T-helper 2 cell treated with Interferon-gamma antibody and Interleukin-4, amounts not matched to agents 5 μg/mL and 100 μg/mL, for 36 hours (primary cell): ENCODE results near the gene SPCS1.
"Not testable (repeated sequence)": the region's sequence is repeated elsewhere in the genome, so short reads cannot be mapped to it uniquely, and the experiment has no call there.

ENCODE experiments used
- DNase-seq: peaks from one replicate; pipeline ENCODE4 v3.0.0; 2021; ENCODE audit warnings: low spot score
- H3K27ac Mint-ChIP-seq: one replicate; pipeline ENCODE4 v1.8.0; 2021; ENCODE audit warnings: mild to moderate bottlenecking, mixed read lengths
- H3K27me3 Mint-ChIP-seq: one replicate; pipeline ENCODE4 v1.8.0; 2021; ENCODE audit warnings: low read depth, mixed read lengths
- H3K36me3 Mint-ChIP-seq: one replicate; pipeline ENCODE4 v1.8.0; 2021; ENCODE audit warnings: low read depth, mixed read lengths
- H3K4me1 Mint-ChIP-seq: one replicate; pipeline ENCODE4 v1.8.0; 2021; ENCODE audit warnings: low read depth, mixed read lengths
- H3K4me3 Mint-ChIP-seq: one replicate; pipeline ENCODE4 v1.8.0; 2022; ENCODE audit warnings: mild to moderate bottlenecking, moderate library complexity, mixed read lengths
- H3K9me3 Mint-ChIP-seq: one replicate; pipeline ENCODE4 v1.8.0; 2021; ENCODE audit warnings: mixed read lengths

Gene SPCS1

GRCh38 chr3:52705688-52706686, at the start of gene SPCS1, which contains the start of gene GLT8D1:
Gene SPCS1, plus strand, starts transcription at chr3:52706106. Its CDS starts 141 bp downstream, at chr3:52706247.
Gene GLT8D1, minus strand, starts transcription at chr3:52705791. Its CDS starts 5,331 bp downstream, at chr3:52700460.
- no peaks in the 10 kb centered on the region for H3K9me3 Mint-ChIP-seq
- peak within 1 kb of the TSS; percentile 92 for H3K27ac Mint-ChIP-seq
- peak within 1 kb of the TSS; percentile 98 for H3K4me3 Mint-ChIP-seq
- peaks cover 26% of the 10 kb centered on the region for H3K4me1 Mint-ChIP-seq
- DNase-seq: peak; percentile 85
- no peaks in the 10 kb centered on the region for H3K27me3 Mint-ChIP-seq
- H3K36me3 Mint-ChIP-seq: peaks cover 24% of the 10 kb centered on the region

- Mint-ChIP-seq H3K9me3 (no peaks in the 10 kb centered on the region), H3K36me3 (peaks cover 63% of the 10 kb centered on the region), H3K4me3 (no peak overlapping the region), H3K27me3 (no peaks in the 10 kb centered on the region), H3K4me1 (peaks cover 4% of the 10 kb centered on the region), H3K27ac (no peak overlapping the region)
- no peak for DNase-seq
Observed at GRCh38 chr3:52660046-52660445, 45.9 kb upstream of the SPCS1 start.

- no peak for DNase-seq
- peaks cover 4% of the 10 kb centered on the region for H3K4me1 Mint-ChIP-seq
- H3K36me3 Mint-ChIP-seq: peaks cover 53% of the 10 kb centered on the region
- no peaks in the 10 kb centered on the region for H3K27me3 Mint-ChIP-seq
- no peak overlapping the region for H3K27ac Mint-ChIP-seq
- no peak overlapping the region for H3K4me3 Mint-ChIP-seq
- H3K9me3 Mint-ChIP-seq: no peaks in the 10 kb centered on the region
Observed at GRCh38 chr3:52663098-52663497, 42.8 kb upstream of the SPCS1 start.

GRCh38 chr3:52670621-52671521, 35.0 kb upstream of the SPCS1 start:
- H3K27me3 Mint-ChIP-seq: no peaks in the 10 kb centered on the region
- H3K36me3 Mint-ChIP-seq: peaks cover 45% of the 10 kb centered on the region
- peak; percentile 76 for DNase-seq
- peak overlapping the region; percentile 58 for H3K4me3 Mint-ChIP-seq
- H3K9me3 Mint-ChIP-seq: no peaks in the 10 kb centered on the region
- H3K27ac Mint-ChIP-seq: peak overlapping the region; percentile 86
- peaks cover 28% of the 10 kb centered on the region for H3K4me1 Mint-ChIP-seq

- H3K4me3 Mint-ChIP-seq: peak overlapping the region; percentile 27
- peaks cover 28% of the 10 kb centered on the region for H3K4me1 Mint-ChIP-seq
- peak overlapping the region; percentile 86 for H3K27ac Mint-ChIP-seq
- H3K36me3 Mint-ChIP-seq: peaks cover 50% of the 10 kb centered on the region
- H3K9me3 Mint-ChIP-seq: no peaks in the 10 kb centered on the region
- no peak for DNase-seq
- no peaks in the 10 kb centered on the region for H3K27me3 Mint-ChIP-seq
Observed at GRCh38 chr3:52671676-52672075, 34.2 kb upstream of the SPCS1 start.

- not testable (repeated sequence) for H3K27me3 Mint-ChIP-seq, H3K27ac Mint-ChIP-seq, DNase-seq, H3K4me3 Mint-ChIP-seq, H3K9me3 Mint-ChIP-seq
- peaks cover 21% of the 10 kb centered on the region for H3K4me1 Mint-ChIP-seq
- H3K36me3 Mint-ChIP-seq: peaks cover 59% of the 10 kb centered on the region
Observed at GRCh38 chr3:52676201-52676600, 29.7 kb upstream of the SPCS1 start.

GRCh38 chr3:52678265-52679198, 27.4 kb upstream of the SPCS1 start:
- DNase-seq: no peak
- Mint-ChIP-seq H3K36me3 (peaks cover 54% of the 10 kb centered on the region), H3K27ac (peak overlapping the region; percentile 67), H3K9me3 (no peaks in the 10 kb centered on the region), H3K27me3 (no peaks in the 10 kb centered on the region), H3K4me3 (no peak overlapping the region), H3K4me1 (peaks cover 25% of the 10 kb centered on the region)

- H3K4me1 Mint-ChIP-seq: peaks cover 30% of the 10 kb centered on the region
- H3K27ac Mint-ChIP-seq: peak overlapping the region; percentile 39
- H3K9me3 Mint-ChIP-seq: no peaks in the 10 kb centered on the region
- no peak overlapping the region for H3K4me3 Mint-ChIP-seq
- H3K36me3 Mint-ChIP-seq: peaks cover 58% of the 10 kb centered on the region
- no peak for DNase-seq
- H3K27me3 Mint-ChIP-seq: no peaks in the 10 kb centered on the region
Observed at GRCh38 chr3:52679199-52679538, 26.7 kb upstream of the SPCS1 start.

GRCh38 chr3:52679811-52680210, 26.1 kb upstream of the SPCS1 start:
- peaks cover 61% of the 10 kb centered on the region for H3K36me3 Mint-ChIP-seq
- peaks cover 36% of the 10 kb centered on the region for H3K4me1 Mint-ChIP-seq
- DNase-seq: no peak
- H3K27ac Mint-ChIP-seq: no peak overlapping the region
- H3K9me3 Mint-ChIP-seq: no peaks in the 10 kb centered on the region
- no peak overlapping the region for H3K4me3 Mint-ChIP-seq
- H3K27me3 Mint-ChIP-seq: no peaks in the 10 kb centered on the region

GRCh38 chr3:52681596-52681995, 24.3 kb upstream of the SPCS1 start:
- H3K9me3 Mint-ChIP-seq: no peaks in the 10 kb centered on the region
- DNase-seq: no peak
- no peak overlapping the region for H3K4me3 Mint-ChIP-seq
- H3K4me1 Mint-ChIP-seq: peaks cover 32% of the 10 kb centered on the region
- H3K27ac Mint-ChIP-seq: peak overlapping the region; percentile 27
- peaks cover 59% of the 10 kb centered on the region for H3K36me3 Mint-ChIP-seq
- no peaks in the 10 kb centered on the region for H3K27me3 Mint-ChIP-seq

- Mint-ChIP-seq H3K27ac (peak overlapping the region; percentile 27), H3K36me3 (peaks cover 59% of the 10 kb centered on the region), H3K9me3 (no peaks in the 10 kb centered on the region), H3K4me1 (peaks cover 37% of the 10 kb centered on the region), H3K27me3 (no peaks in the 10 kb centered on the region), H3K4me3 (no peak overlapping the region)
- peak; percentile 58 for DNase-seq
Observed at GRCh38 chr3:52682016-52682415, 23.9 kb upstream of the SPCS1 start.

- Mint-ChIP-seq H3K4me3 (peak overlapping the region; percentile 87), H3K4me1 (peaks cover 44% of the 10 kb centered on the region), H3K36me3 (peaks cover 64% of the 10 kb centered on the region), H3K27me3 (no peaks in the 10 kb centered on the region), H3K27ac (peak overlapping the region; percentile 55), H3K9me3 (no peaks in the 10 kb centered on the region)
- no peak for DNase-seq
Observed at GRCh38 chr3:52683611-52684010, 22.3 kb upstream of the SPCS1 start.

GRCh38 chr3:52684184-52684583, 21.7 kb upstream of the SPCS1 start:
- Mint-ChIP-seq H3K9me3 (no peaks in the 10 kb centered on the region), H3K4me3 (peak overlapping the region; percentile 87)

More at GRCh38 chr3:52684184-52684583, 21.7 kb upstream of the SPCS1 start:
- DNase-seq: no peak
- peaks cover 41% of the 10 kb centered on the region for H3K4me1 Mint-ChIP-seq
- H3K36me3 Mint-ChIP-seq: peaks cover 65% of the 10 kb centered on the region
- peak overlapping the region; percentile 94 for H3K27ac Mint-ChIP-seq
- no peaks in the 10 kb centered on the region for H3K27me3 Mint-ChIP-seq
